T-cell (primary cell): ENCODE results near the gene CERS6. TPM values are rescaled to one million over a fixed set of nuclear protein-coding genes. Genes with fewer than 3 reads are reported as not detected.

Experiments used
- ATAC-seq, 4 experiments: fragments of 200-7000 bp in 3 of 4; fragments of 150-1000 bp in 1 of 4; cut with Tn5 transposase; replicated peaks in 1 of 4; 1 replicate in 3 of 4; 2 replicates in 1 of 4; pipeline ENCODE4 v1.10.0; 2021; ENCODE audit warnings: moderate library complexity in 3 of 4, mild to moderate bottlenecking in 2 of 4, moderate number of reproducible peaks in 1 of 4
- CTCF ChIA-PET, 2 donors: fragments of 300-600 bp; sonication (Branson Sonifier 250); formaldehyde crosslinking; loops; one replicate each; lab custom pipeline; 2022; ENCODE audit warnings: antibody characterized with exemption in 2 of 2; lab: Charles Lee
- POLR2A ChIA-PET, 2 donors: fragments of 300-600 bp; sonication (Branson Sonifier 250); formaldehyde crosslinking; loops; one replicate each; lab custom pipeline; 2022; ENCODE audit warnings: antibody characterized with exemption in 2 of 2; lab: Charles Lee
- DNase-seq, 35 experiments: peaks; one replicate each; pipeline versions ENCODE4 v3.0.0 to v3.0.0-alpha.2; 2013 to 2023
- H3K27ac ChIP-seq: one replicate; pipeline ENCODE4 v1.5.1; 2013; ENCODE audit warnings: low read length
- H3K27me3 ChIP-seq, 2 experiments: replicated peaks in 1 of 2; 1 replicate in 1 of 2; 2 replicates in 1 of 2; pipeline versions ENCODE4 v1.6.1 to v1.7.0; 2013; ENCODE audit warnings: low read length in 1 of 2, mixed read lengths in 1 of 2; ENCODE audit not compliant: control insufficient read depth in 2 of 2, insufficient read depth in 2 of 2; ENCODE audit errors: extremely low read depth in 1 of 2
- H3K36me3 ChIP-seq, 2 donors: 1 replicate in 1 of 2; 2 replicates in 1 of 2; pipeline versions ENCODE4 v1.6.1 to v1.7.0; 2013; ENCODE audit warnings: low read length in 1 of 2; ENCODE audit not compliant: control insufficient read depth in 2 of 2, insufficient read depth in 1 of 2; ENCODE audit errors: extremely low read depth in 1 of 2
- H3K4me1 ChIP-seq, 2 experiments: 1 replicate in 1 of 2; 2 replicates in 1 of 2; pipeline versions ENCODE4 v1.6.1 to v1.7.0; 2013; ENCODE audit warnings: low read length in 2 of 2, mixed read lengths in 1 of 2; ENCODE audit not compliant: insufficient read depth in 2 of 2, control insufficient read depth in 1 of 2; ENCODE audit errors: extremely low read depth in 1 of 2
- H3K4me3 ChIP-seq, 2 donors: 1 replicate in 1 of 2; 2 replicates in 1 of 2; pipeline versions ENCODE4 v1.5.1 to v1.7.0; 2013; ENCODE audit warnings: mild to moderate bottlenecking in 2 of 2, low read length in 1 of 2, moderate library complexity in 1 of 2; ENCODE audit not compliant: control insufficient read depth in 1 of 2; ENCODE audit errors: extremely low read depth in 1 of 2
- H3K9me3 ChIP-seq: 2 replicates; pipeline ENCODE4 v1.7.0; 2013
- H3K27ac Mint-ChIP-seq, 2 donors: one replicate each; pipeline ENCODE4 v1.8.0; 2020 to 2021; ENCODE audit warnings: mild to moderate bottlenecking in 2 of 2, mixed read lengths in 2 of 2
- H3K27me3 Mint-ChIP-seq, 2 donors: one replicate each; pipeline ENCODE4 v1.8.0; 2021 to 2022; ENCODE audit warnings: mixed read lengths in 2 of 2
- H3K36me3 Mint-ChIP-seq: one replicate; pipeline ENCODE4 v1.8.0; 2021; ENCODE audit warnings: mixed read lengths
- H3K4me1 Mint-ChIP-seq, 3 donors: one replicate each; pipeline ENCODE4 v1.8.0; 2020 to 2022; ENCODE audit warnings: mixed read lengths in 3 of 3, mild to moderate bottlenecking in 1 of 3
- H3K4me3 Mint-ChIP-seq, 3 donors: one replicate each; pipeline ENCODE4 v1.8.0; 2020 to 2022; ENCODE audit warnings: mild to moderate bottlenecking in 3 of 3, mixed read lengths in 3 of 3, moderate library complexity in 3 of 3
- H3K9me3 Mint-ChIP-seq, 3 donors: one replicate each; pipeline ENCODE4 v1.8.0; 2020 to 2022; ENCODE audit warnings: mixed read lengths in 3 of 3
- WGBS: methylation state at CpG from one replicate; pipeline ENCODE4 v1.1.5; 2013; ENCODE audit warnings: missing lambda C conversion rate; ENCODE audit not compliant: insufficient coverage; 5-methylcytosine and 5-hydroxymethylcytosine counted together
- total RNA-seq, 35 experiments: library from RNA in 6 of 35; stranded (reverse) in 6 of 35; fragments of 120-200 nt in 1 of 35; gene quantifications; one replicate each; pipeline versions ENCODE4 v1.2.1 to v1.2.4 and lab custom pipeline; 2013 to 2026

CERS6 gene
- total RNA-seq, 5 donors from 2014 or later (not counting 1 experiment from before 2014, with no cell fraction given), result 11.1 to 20.3 (median 13.6) TPM

DNA sequence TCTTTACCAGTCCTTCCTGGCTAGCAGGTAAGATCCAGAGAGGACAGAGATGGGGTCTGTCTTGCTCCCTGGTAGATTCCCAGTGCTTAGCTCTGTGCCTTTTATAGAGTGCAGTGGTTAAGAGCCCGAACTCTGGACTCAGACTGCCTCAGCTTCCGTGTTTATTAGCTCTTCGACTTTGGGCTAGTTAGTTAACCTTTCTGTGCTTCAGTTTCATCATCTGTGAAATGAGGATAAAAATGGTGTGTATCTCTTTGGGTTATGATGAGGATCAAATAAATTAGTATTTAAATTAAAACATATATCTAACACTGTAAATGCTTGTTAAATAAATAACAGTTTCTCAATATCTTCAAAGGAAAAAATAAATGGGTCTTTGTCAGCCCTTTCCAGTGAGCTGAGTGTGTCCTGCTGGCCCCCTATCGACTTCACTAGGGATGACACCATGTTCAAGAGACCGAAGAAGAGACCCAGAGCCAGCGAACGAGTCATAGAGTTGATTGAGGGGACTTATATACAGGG lies 38.2 kb downstream of the CERS6 start:
- CTCF ChIA-PET, result interaction anchor here (0.6 to 1.6 kb wide), 2 partner anchors 12 to 253 kb away, joined by 3 to 4 read pairs; no protein-coding TSS in a partner anchor
- H3K27ac Mint-ChIP-seq, result no peak overlapping the region
- no peaks in the 10 kb centered on the region for H3K9me3 Mint-ChIP-seq
- H3K4me1 Mint-ChIP-seq, result peaks cover 68 to 76% (median 75%) of the 10 kb centered on the region in 3 donors
- DNase-seq, result peak in 1 of 35 experiments; percentile 13
- H3K4me3 Mint-ChIP-seq, result no peak overlapping the region
- no peaks in the 10 kb centered on the region for H3K9me3 ChIP-seq
- ATAC-seq, result no peak
- H3K36me3 Mint-ChIP-seq, result peaks cover 18% of the 10 kb centered on the region
- H3K27ac ChIP-seq, result no peak overlapping the region
- WGBS, result 87% methylated on average over 6 of the region's 7 CpGs
- POLR2A ChIA-PET, result no interaction called here
- no peak overlapping the region for H3K4me3 ChIP-seq
- H3K4me1 ChIP-seq, result peaks cover 12 to 30% of the 10 kb centered on the region in 2 experiments
- H3K27me3 Mint-ChIP-seq, result no peaks in the 10 kb centered on the region
- H3K27me3 ChIP-seq, result no peaks in the 10 kb centered on the region
- H3K36me3 ChIP-seq, result peaks cover 0 to 3% of the 10 kb centered on the region in 2 donors

- Mint-ChIP-seq H3K4me3 (no peak overlapping the region), H3K27me3 (no peaks in the 10 kb centered on the region), H3K27ac (no peak overlapping the region), H3K9me3 (no peaks in the 10 kb centered on the region), H3K36me3 (peaks cover 18% of the 10 kb centered on the region), H3K4me1 (peaks cover 61 to 75% (median 67%) of the 10 kb centered on the region in 3 donors)
- no CpG with 5 or more reads among the region's 1 CpG for WGBS
- ChIA-PET CTCF (interaction anchor here in 1 of 2 donors (1.6 kb wide), 1 partner anchor 11 kb away, joined by 4 read pairs; no protein-coding TSS in a partner anchor), POLR2A (no interaction called here)
- Histone ChIP-seq H3K9me3 (no peaks in the 10 kb centered on the region), H3K27ac (no peak overlapping the region), H3K27me3 (no peaks in the 10 kb centered on the region), H3K4me1 (peaks cover 6 to 22% of the 10 kb centered on the region in 2 experiments), H3K4me3 (no peak overlapping the region), H3K36me3 (peaks cover 0 to 3% of the 10 kb centered on the region in 2 donors)
- no peak for ATAC-seq
- no peak for DNase-seq
Measured at GRCh38 chr2:168495524-168495923, 39.5 kb downstream of the CERS6 start.

- H3K4me3 Mint-ChIP-seq, result no peak overlapping the region
- Histone ChIP-seq H3K27ac (no peak overlapping the region), H3K4me1 (peaks cover 0 to 17% of the 10 kb centered on the region in 2 experiments), H3K4me3 (no peak overlapping the region), H3K36me3 (peaks cover 0 to 3% of the 10 kb centered on the region in 2 donors), H3K27me3 (no peaks in the 10 kb centered on the region), H3K9me3 (no peaks in the 10 kb centered on the region)
- no peak overlapping the region for H3K27ac Mint-ChIP-seq
- WGBS, result 80% methylated on average over 1 of the region's 2 CpGs
- peaks cover 50 to 75% (median 57%) of the 10 kb centered on the region in 3 donors for H3K4me1 Mint-ChIP-seq
- DNase-seq (no peak), ATAC-seq (no peak)
- POLR2A ChIA-PET, result no interaction called here
- no peaks in the 10 kb centered on the region for H3K27me3 Mint-ChIP-seq
- peaks cover 21% of the 10 kb centered on the region for H3K36me3 Mint-ChIP-seq
- CTCF ChIA-PET, result no interaction called here
- H3K9me3 Mint-ChIP-seq, result no peaks in the 10 kb centered on the region
Measured at GRCh38 chr2:168496906-168497305, 40.8 kb downstream of the CERS6 start.

GRCh38 chr2:168499500-168499899 lies 43.4 kb downstream of the CERS6 start:
- no peak overlapping the region for H3K4me3 ChIP-seq
- ChIA-PET POLR2A (no interaction called here), CTCF (no interaction called here)
- no peaks in the 10 kb centered on the region for H3K27me3 Mint-ChIP-seq
- WGBS, result 100% methylated on average over 2 of the region's 4 CpGs
- H3K4me1 Mint-ChIP-seq, result peaks cover 44 to 81% (median 59%) of the 10 kb centered on the region in 3 donors
- no peak overlapping the region for H3K4me3 Mint-ChIP-seq
- H3K27ac ChIP-seq, result no peak overlapping the region
- H3K27me3 ChIP-seq, result no peaks in the 10 kb centered on the region
- peaks cover 0 to 3% of the 10 kb centered on the region in 2 donors for H3K36me3 ChIP-seq
- no peak for ATAC-seq
- peaks cover 0 to 7% (median 3%) of the 10 kb centered on the region in 3 donors for H3K9me3 Mint-ChIP-seq
- DNase-seq, result no peak
- H3K36me3 Mint-ChIP-seq, result peaks cover 26% of the 10 kb centered on the region
- no peak overlapping the region for H3K27ac Mint-ChIP-seq
- no peaks in the 10 kb centered on the region for H3K9me3 ChIP-seq
- peaks cover 0 to 4% of the 10 kb centered on the region in 2 experiments for H3K4me1 ChIP-seq

DNA sequence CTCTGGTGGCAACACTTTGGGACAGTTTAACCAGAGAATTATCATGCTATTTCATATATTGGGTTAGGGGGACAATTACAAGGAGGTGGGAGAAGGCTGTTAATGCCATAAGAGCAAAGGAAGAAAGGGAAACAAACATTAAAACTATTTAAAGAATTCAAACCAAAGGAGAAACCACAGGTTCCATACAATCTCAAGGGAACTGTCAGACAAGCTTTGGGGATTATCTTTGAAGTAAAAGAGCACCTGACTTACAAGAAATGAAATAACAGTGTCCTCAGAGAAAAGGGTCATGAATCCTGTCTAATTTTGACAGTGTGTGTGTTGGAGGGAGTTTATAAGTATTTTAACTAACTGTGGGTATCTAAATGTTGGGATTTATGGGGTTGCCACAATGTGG lies 44.4 kb downstream of the CERS6 start:
- no peaks in the 10 kb centered on the region for H3K27me3 ChIP-seq
- H3K4me3 ChIP-seq, result no peak overlapping the region
- H3K4me1 ChIP-seq, result peaks cover 0 to 2% of the 10 kb centered on the region in 2 experiments
- H3K4me3 Mint-ChIP-seq, result no peak overlapping the region
- H3K36me3 ChIP-seq, result no peaks in the 10 kb centered on the region
- ATAC-seq, result no peak
- no peaks in the 10 kb centered on the region for H3K9me3 ChIP-seq
- peaks cover 23% of the 10 kb centered on the region for H3K36me3 Mint-ChIP-seq
- peaks cover 39 to 82% (median 55%) of the 10 kb centered on the region in 3 donors for H3K4me1 Mint-ChIP-seq
- H3K9me3 Mint-ChIP-seq, result peaks cover 0 to 7% (median 3%) of the 10 kb centered on the region in 3 donors
- no peak overlapping the region for H3K27ac ChIP-seq
- DNase-seq, result no peak
- no peak overlapping the region for H3K27ac Mint-ChIP-seq
- no peaks in the 10 kb centered on the region for H3K27me3 Mint-ChIP-seq
- ChIA-PET CTCF (no interaction called here), POLR2A (interaction anchor here in 1 of 2 donors (0.7 kb wide), 1 partner anchor 95 kb away, joined by 3 read pairs; no protein-coding TSS in a partner anchor)

- WGBS, result no CpG with 5 or more reads among the region's 4 CpGs
- CTCF ChIA-PET, result no interaction called here
- H3K36me3 Mint-ChIP-seq, result peaks cover 17% of the 10 kb centered on the region
- H3K4me3 Mint-ChIP-seq, result no peak overlapping the region
- peaks cover 0 to 7% (median 3%) of the 10 kb centered on the region in 3 donors for H3K9me3 Mint-ChIP-seq
- POLR2A ChIA-PET, result interaction anchor here in 1 of 2 donors (0.7 kb wide), 1 partner anchor 66 kb away, joined by 3 read pairs; no protein-coding TSS in a partner anchor
- no peaks in the 10 kb centered on the region for H3K27me3 Mint-ChIP-seq
- no peaks in the 10 kb centered on the region for H3K9me3 ChIP-seq
- H3K27me3 ChIP-seq, result no peaks in the 10 kb centered on the region
- ATAC-seq (no peak), DNase-seq (no peak)
- H3K4me3 ChIP-seq, result no peak overlapping the region
- H3K4me1 ChIP-seq, result no peaks in the 10 kb centered on the region
- H3K4me1 Mint-ChIP-seq, result peaks cover 40 to 83% (median 58%) of the 10 kb centered on the region in 3 donors
- no peak overlapping the region for H3K27ac Mint-ChIP-seq
- H3K36me3 ChIP-seq, result no peaks in the 10 kb centered on the region
- no peak overlapping the region for H3K27ac ChIP-seq
Measured at GRCh38 chr2:168501466-168502065, 45.5 kb downstream of the CERS6 start.
